Esophagus mucosa (tissue), 1 donor: ENCODE results near the gene NR3C1. TPM values are rescaled to one million over a fixed set of nuclear protein-coding genes. Genes with fewer than 3 reads are reported as not detected.

ENCODE experiments used
- ATAC-seq: fragments of 200-7000 bp; cut with Tn5 transposase; one replicate; pipeline ENCODE4 v1.9.1; 2020
- total RNA-seq: library from RNA; stranded (reverse); gene quantifications from one replicate; pipeline ENCODE4 v1.2.4, GENCODE V29; 2023
- donor health status: DM: yes; HTN: yes; CAD: no.

NR3C1 gene
- total RNA-seq, 1 donor from 2014 or later, result 32.4 TPM

DNA sequence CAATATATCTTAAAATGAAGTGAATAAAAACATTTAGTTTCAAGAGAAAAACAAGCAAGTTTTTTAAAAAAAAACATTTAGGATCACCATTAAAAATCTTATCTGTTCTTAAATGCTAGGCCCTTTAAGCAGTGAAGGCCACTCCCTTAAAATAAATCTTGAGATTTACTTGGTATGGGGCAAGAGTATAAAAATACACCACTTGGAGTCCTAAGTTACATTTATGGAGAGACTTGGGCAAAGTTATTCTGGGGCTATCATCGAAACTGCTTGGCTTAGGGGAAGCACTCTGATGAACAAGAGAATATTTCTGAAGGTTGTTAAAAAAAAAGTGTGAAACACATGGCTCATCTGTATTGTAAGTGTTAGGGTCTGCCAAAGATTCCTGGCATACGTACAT is 97.4 kb downstream of the NR3C1 start:
- ATAC-seq, result no peak

DNA sequence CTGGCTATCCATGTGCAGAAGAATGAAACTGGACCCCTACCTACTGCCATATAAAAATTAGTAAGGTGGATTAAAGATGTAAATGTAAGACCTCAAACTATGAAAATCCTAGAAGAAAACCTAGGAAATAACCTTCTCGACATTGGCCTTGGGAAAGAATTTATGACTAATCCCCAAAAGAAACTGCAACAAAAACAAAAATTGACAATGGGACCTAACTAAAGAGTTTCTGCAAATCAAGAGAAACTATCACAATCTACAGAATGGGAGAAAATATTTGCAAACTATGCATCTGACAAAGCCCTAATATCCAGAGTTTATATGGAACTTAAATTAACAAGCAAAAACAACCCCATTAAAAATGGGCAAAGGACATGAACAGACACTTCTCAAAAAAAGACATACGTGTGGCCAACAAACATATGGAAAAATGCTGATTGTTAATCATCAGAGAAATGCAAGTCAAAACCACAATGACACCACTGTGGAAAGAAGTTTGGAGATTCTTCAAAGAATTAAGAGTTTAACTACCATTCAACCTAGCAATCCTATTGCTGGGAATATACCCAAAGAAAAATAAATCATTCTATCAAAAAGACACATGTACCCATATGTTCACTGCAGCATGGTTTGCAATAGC is 98.5 kb downstream of the NR3C1 start:
- ATAC-seq, result no peak

DNA sequence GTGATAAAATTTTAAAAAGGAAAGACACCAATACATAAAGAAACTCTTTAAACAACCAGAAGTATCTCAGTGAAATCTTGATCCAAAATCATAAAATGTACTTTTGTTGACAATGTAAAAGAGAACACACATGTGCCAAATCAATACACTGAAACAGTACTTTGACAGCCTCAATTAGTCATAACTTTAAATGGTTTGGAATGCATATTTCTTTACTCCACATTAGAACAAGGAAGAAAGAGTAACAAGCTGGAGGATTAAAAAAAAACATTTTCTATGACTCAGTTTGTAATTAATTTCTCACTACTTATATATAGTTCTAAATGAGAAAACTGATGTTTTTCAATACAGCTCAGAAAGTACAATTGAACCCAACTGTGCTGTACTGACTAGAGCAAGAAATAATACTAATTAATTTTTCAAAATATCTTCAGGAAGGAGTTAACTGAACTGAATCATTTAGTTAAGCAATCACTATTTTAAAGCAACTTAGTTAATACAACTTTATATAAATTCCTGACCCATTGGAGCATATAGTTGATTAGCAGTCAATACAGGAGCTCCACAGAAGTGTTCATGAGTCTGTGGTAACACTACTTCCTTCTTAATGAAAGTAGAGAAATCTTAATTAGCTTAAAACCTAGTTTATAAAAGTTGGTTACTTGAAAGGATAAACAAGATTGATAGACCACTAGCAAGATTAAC is 101.0 kb downstream of the NR3C1 start:
- no peak for ATAC-seq

DNA sequence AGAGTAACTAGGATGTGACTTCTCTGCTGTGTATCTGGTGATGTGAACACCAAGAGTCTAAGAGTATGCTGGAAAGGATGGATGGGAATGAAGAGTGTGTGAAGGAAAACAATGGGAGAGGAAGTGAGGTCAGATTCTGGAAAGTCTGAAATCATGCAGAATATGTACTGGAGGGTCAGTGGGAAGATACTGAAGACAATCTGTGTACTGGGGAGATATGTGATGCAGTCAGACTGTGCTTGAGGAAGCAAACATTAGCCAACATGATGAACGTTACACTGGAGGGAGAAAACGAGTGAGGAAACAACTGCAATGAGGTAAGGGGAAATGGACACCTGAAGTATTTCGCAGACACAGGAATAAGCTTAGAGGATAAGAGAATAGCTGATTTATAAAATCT is 105.7 kb downstream of the NR3C1 start:
- no peak for ATAC-seq

DNA sequence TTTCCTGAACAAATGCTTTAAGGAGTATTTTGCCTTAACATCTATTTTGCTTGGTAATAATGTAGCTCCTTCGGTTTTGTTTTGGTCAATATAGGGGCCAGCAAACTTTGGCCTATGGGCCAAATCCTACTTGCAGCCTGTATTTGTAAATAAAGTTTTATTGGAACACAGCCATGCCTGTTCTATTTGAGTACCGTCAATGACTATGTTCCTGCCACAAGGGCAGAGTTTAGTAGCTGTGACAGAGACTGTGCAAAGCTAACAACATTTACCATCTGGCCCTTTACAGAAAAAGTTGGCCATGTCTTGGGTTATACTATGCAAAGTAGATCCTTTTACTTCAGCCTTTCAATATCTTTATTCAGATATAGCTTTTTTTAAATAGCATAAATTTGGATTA is 113.4 kb downstream of the NR3C1 start:
- no peak for ATAC-seq

DNA sequence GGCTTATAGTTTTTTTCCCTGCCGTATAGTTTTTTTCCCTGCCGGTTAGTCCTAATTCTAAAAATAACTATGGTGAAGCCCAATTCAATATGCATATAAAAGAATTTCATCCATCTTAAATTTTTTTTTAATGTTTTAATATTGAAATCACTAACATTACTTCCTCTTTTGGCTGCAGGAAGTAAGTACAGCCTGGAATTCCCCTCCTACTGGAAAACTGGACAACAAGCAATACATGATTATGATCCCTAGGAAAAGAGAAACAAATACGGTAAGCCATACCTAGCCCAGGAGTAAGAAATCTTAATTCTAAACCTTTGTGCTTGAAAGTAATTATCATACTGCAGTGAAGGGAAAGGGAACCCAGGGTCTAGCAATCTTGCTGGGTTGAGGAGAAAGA is 119.0 kb downstream of the NR3C1 start:
- no peak for ATAC-seq

DNA sequence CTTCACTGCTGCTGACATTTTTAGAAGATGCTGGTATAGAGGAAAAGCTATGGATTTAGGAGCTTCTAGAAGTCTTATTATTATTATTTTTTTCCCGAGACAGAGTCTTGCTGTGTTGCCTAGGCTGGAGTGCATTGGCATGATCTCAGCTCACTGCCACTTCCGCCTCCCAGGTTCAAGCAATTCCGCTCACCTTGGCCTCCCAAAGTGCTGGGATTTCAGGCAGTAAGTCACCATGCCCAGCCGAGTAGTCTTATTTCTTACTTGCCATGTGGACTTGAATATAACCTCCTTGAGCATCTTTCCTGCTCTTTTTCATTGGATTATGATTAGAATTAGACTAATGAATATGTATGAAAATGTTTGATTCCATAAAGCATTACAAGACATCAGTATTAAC is 119.5 kb downstream of the NR3C1 start:
- ATAC-seq, result no peak

DNA sequence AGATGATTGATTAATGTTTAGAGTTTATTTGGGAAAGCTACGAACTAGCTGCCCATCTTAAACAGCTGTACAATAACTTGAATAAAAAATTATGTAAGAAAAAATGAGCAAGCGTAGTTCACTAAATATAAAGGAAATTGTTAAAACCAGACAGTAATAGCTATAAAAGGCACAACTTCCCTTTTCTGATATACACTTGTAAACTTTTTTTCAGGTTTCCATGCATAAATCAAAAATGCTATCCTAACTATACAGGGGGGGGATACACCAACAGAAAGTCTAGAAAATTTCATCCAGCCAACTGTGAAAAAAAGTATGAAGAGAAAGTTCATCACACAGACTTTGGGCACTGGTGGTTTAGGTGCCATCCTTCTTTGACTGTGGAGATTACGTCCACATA is 122.3 kb downstream of the NR3C1 start:
- ATAC-seq, result no peak

DNA sequence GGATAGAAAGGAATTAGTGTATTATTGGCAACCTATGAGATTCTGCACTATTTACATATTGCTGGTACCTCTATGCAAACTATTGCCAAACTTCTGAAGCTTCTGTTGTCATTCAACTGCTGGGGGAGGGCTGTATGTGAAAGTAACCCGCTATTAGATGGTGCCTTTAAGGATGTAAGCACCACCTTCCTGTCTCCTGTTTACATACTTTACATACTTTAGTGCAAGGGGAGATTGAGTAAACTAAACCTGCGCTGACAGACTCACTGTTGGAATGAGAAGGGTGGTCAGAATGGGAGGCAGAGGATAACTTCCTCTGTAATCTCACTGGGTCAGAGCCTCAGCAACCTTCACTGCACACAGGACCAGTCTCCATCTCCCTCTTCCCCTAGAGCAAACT is 123.8 kb downstream of the NR3C1 start:
- ATAC-seq, result no peak

DNA sequence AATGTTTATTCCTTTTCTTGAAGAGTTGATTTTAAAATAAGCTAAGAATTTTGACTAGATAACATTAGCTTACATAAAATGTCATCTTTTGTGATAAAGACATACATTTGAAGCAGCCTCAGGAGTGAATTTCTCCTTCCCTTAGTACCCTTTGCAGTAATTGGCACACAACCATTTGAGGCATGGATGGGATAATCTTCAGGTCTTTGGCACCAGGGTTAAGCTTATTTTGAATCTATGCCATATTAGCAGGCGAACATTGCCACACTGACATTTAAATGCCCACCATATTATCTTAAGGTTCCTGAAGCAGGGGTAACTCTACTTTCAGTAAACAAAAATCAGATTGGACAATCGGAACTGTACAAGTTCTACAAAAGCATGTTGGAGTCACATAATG is 126.0 kb downstream of the NR3C1 start:
- no peak for ATAC-seq

DNA sequence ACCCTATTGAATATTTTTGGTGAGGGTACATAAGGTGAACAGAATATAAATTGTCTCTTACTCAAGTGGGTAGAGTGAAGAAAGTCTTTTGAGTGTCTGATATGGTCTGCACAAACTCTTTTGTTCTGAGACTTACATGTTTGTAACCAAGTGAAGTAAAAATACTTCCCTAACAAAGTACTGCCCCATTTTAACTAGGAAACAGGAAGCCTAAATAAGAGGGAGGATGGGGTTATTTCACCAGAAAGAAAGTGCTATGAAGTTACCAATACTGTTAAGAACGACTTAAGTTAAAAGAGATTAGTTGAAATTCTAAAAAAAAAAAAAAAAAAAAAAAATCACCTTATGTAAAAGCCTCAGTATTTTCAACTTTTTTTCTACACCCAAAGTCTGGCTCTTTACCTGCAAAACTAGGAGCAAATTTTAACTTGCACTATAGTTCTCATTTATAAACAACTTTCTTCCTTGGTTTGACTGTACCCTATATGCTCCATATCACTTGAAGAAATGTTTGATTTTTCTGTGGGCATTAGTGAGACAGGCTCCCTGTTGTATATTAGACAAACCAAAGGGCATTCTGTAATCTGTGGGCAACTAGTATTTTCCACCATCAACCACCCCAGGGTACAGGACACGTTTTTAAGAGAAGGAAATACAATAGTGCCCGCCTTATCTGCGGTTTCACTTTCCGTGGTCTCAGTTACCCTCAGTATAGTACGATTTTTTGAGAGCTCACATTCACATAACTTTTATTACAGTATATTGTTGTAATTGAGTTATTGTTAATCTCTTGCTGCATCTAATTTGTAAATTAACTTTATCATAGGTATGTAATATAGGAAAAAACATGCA is 127.7 kb downstream of the NR3C1 start:
- ATAC-seq, result no peak

DNA sequence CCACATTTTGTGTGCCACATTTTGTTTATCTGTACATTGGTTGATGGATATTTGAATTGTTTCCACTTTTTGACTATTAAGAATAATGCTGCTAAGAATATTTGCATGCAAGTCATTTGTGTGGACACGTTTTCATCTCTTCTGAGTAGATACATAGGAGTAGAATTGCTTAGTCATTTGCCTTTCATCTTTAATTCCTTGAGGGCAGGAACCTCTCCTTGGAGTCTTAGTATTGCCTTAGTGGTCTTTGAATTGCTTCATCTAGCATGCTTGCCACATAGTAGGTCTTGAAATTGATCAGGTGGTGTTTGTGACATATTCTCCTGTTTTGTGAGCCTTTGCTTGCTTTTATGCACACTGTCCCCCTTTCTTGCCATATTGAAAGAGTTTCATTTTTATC is 128.5 kb downstream of the NR3C1 start:
- no peak for ATAC-seq

DNA sequence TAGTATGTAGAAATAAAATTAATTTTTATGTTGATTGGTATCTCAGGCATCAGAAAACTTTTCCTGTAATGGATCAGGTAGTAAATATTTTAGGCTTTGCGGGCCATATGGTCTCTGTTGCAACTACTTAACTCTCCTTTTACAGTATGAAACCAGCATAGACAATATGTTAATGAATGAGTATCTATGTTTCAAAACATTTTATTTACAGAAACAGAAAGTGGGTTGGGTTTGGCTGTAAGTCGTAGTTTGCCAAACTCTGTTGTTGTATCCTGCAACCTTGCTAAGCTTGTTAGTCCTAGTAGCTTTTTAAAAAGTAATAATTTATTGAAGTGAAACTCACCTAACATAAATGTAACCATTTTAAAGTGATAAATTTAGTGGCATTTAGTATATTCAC is 132.1 kb downstream of the NR3C1 start:
- ATAC-seq, result no peak

DNA sequence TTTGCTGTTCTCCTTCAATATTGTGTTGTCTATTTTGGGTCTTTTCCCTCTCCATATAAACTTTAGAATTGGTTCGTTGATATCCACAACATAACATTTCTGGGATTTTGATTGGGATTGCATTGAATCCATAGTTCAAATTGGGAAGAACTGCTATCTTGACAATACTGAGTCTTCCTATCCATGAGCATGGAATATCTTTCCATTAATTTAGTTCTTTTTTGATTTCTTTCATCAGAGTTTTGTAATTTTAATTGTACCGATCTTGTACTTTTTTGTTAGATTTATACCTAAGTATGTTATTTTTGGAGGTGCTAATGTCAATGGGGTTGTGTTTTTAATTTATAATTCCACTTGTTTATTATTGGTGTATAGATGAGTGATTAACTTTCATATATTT is 135.1 kb downstream of the NR3C1 start:
- ATAC-seq, result no peak

DNA sequence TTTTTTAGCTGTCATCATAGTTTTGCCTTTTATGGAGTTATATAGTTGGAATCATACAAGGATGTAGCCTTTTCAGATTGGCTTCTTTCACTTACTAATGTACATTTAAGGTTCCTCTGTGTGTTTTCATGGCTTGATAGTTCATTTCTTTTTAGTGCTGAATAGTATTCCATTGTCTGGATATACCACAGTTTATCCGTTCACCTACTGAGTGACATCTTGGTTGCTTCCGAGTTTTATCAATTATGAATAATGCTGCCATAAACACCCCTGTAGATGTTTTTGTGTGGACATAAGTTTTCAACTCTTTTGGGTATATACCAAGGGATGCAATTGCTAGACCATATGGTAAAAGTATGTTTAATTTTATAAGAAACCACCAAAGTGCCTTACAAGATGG is 136.3 kb downstream of the NR3C1 start:
- ATAC-seq, result no peak

DNA sequence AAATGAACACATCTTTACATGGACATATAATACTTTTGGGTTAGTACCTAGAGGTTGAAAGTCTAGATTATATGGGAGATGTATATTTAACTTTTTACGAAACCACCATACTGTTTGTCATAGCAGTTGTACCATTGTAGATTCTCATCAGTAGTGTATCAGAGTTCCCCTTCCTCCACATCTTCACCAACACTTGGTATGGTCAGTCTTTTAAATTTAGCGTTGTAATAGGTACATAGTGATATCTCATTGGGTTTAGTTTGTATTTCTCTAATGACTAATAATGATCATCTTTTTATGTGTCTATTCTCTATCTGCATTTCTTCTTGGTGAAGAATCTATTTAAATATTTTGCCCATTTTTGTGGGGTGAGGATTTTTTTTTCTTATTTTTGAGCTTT is 137.5 kb downstream of the NR3C1 start:
- no peak for ATAC-seq

DNA sequence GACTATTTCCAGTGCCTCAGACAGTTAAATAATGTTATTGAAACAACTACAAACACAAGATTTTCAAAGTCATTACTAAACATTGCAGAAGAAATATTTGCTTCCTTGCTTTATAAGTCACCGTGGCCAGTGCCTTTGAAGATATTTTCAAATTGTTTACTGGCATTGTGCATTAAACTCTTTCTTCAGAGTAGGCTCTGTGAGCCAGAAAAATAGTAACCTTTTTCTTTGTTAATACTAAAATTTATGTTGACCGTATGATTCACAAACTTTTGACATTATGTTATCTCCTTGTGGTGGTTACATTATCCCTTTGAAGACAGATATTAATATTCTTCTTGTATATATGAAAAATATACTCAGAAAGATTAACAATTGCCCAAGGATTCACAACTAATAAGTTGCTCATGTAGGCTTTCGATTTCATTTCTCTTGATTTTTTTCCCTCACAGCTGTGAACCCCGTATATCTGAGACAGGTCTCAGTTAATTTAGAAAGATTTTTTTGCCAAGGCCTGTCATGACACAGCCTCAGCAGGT is 140.1 kb downstream of the NR3C1 start:
- ATAC-seq, result no peak

DNA sequence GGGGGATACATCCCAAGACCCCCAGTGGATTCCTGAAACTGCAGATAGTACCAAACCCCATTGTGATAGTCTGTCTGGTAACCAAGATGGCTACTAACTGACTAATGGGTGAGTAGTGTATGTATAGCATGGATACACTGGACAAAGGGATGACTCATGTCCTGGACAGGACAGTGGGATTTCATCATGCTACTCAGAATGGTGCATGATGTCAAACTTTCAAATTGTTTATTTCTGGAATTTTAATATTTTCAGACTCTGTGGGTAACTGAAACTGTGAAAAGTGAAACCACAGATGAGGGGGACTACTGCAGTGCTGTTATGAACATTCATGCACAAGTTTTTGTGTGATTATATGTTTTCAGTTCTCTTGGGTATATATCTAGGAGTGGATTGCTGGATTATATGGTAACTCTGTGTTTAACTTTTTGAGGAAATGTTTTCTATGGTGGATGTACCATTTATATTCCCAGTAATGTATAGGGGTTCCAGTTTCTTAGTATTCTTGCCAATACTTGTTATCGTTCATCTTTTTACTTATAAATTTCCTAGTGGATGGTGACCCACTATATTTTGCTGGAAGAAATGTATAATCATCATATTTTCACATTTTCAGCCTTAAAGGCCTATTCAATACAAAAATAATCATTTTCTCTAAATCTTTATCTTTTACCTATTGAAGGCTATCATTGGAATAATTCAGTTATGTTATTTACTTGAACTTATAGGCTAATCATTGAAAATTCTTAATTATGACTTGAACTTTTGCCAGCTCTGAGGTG is 140.9 kb downstream of the NR3C1 start:
- ATAC-seq, result peak; percentile 78

DNA sequence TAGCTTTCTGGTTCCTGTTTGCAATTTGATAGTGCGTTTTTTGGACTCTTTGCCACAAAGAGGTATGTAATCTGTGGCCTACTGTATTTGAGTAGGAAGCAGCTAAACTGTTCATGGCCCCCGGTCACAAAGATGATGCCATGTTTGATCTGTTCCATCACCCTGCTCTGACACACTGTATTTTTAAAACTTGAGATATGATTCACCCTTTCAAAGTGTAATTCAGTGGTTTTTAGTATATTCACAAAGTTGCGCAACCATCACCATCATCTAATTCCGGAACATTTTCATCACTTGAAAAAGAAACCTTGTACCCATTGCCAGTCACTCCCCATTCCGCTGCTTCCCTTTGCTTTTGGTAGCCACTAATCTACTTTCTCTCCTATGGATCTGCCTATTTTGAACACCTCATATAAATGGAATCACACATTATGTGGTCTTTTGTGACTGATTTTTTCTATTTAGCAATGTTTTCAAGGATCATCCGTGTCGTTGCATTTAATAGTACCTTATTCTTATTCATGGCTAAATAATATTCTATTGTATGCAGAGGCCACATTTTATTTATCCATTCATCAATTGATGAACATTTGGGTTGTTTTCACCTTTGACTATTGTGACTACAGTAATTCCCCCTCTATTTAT is 141.6 kb downstream of the NR3C1 start:
- ATAC-seq, result no peak

DNA sequence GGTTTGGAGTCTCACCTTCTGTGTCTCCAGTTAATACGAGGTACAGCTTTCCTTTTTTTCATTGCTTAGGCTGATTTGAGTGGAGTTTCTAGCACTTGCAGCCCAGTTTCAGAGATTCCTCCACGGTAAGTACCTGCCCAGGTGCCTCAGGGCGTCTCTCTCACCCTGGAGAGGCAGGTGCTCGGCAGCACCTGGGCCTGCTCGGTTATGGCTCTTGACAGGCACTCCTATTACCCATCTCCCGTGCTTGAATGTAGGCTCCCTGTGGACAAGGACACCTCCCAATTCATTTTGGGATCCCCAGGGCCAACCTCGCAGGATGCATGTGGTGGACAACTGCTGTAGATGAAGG is 144.3 kb downstream of the NR3C1 start:
- no peak for ATAC-seq

DNA sequence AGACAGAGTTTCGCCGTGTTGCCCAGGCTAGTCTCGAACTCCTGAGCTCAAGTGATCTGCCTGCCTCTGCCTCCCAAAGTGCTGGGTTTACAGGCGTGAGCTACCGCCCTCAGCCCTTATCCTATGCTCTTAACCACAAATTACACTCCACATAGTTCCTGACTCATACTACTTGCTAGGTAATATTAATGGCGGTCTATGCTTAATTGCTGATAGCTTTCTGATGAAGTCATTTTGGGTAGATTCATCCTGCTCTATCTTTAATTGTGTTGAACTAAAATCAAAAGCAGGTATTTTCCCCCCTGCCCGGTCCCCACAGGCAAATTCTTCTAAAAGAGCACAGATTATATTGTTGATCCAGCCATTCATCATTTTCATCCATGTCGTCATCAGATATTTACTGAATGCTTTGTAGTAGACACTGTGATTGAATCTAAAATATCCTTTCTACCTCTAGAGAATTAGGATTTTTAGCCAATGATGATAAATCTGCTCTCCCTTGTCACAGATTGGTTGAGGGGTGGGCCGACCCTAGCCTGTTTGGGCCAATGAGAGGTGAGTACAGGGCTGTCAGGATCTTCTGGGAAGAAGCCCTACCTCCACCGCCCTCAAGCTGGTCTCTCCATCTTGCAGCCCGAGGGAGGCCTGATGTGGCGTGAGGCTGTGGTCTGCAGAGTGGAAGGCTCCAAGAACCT is 144.8 kb downstream of the NR3C1 start:
- peak; percentile 22 for ATAC-seq

DNA sequence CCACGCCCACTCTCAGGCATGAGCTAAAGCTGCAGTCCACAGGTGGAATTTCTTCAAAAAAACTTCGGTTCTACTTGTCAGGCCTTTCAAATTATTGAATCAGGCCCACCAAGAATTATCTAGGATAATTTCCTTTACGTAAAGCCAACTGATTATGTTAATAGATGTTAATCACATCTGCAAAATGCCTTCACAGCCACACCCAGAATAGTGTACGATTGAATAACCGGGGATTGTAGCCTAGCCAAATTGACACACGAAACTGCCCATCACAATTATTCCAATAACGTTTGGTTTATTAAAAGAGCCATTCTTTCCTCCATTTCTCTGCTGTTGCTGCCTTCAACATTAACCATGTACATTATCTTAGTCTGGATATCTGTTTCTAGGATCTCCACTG is 148.7 kb downstream of the NR3C1 start:
- ATAC-seq, result no peak
